Transverse colon (tissue), 4 donors: Measurements from ENCODE around the gene SPRR3.
"Not testable (repeated sequence)": the region's sequence is repeated elsewhere in the genome, so short reads cannot be mapped to it uniquely, and the experiment has no call there.

ENCODE experiments used
- POLR2AphosphoS5 ChIP-seq, 3 donors: sonication (generic); formaldehyde crosslinking; IDR thresholded peaks; one replicate each; pipeline ENCODE4 v1.6.1; 2016; ENCODE audit warnings: antibody characterized with exemption in 3 of 3
- TF ChIP-seq, protein P1 (sequence below), 5 experiments: fragments of 200-600 bp in 3 of 5; fragments of 450-650 bp in 2 of 5; sonication (generic) in 3 of 5; IDR thresholded peaks; 1 replicate in 2 of 5; 2 replicates in 3 of 5; pipeline ENCODE4 v1.5.1; 2016 to 2017; ENCODE audit warnings: antibody characterized with exemption in 5 of 5, inconsistent platforms in 3 of 5, mild to moderate bottlenecking in 2 of 5, moderate library complexity in 1 of 5

DNA sequence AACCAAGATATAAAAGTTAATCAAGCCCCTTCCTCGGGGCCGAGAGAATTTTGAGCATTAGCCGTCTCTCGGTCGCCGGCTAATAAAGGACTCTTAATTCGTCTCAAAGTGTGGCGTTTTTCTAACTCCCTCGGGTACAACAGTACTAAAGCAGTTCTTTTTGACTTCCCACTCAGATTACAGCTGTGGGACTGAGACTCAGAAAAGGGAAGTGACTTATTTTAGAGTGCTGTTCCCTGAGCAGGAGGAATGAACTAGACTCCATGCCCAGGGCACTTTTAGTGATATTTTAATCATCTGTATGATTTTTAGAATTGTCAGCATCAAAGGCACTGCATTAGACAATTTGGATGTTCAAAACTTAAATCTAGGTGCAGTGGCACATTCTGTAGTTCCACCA lies 20.8 kb downstream of the SPRR3 start:
- TF ChIP-seq, protein P1, sequence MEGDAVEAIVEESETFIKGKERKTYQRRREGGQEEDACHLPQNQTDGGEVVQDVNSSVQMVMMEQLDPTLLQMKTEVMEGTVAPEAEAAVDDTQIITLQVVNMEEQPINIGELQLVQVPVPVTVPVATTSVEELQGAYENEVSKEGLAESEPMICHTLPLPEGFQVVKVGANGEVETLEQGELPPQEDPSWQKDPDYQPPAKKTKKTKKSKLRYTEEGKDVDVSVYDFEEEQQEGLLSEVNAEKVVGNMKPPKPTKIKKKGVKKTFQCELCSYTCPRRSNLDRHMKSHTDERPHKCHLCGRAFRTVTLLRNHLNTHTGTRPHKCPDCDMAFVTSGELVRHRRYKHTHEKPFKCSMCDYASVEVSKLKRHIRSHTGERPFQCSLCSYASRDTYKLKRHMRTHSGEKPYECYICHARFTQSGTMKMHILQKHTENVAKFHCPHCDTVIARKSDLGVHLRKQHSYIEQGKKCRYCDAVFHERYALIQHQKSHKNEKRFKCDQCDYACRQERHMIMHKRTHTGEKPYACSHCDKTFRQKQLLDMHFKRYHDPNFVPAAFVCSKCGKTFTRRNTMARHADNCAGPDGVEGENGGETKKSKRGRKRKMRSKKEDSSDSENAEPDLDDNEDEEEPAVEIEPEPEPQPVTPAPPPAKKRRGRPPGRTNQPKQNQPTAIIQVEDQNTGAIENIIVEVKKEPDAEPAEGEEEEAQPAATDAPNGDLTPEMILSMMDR (IDR thresholded peaks at IDR 0.05), result not testable (repeated sequence)
- not testable (repeated sequence) for TF ChIP-seq POLR2AphosphoS5 (IDR thresholded peaks at IDR 0.05)
